C4-2B (cell line): Measurements from ENCODE around the gene P2RY12.

Source experiments
- H3K27ac ChIP-seq: fragments of 450-650 bp; 2 replicates; pipeline ENCODE4 v1.5.1; 2017
- ZFX ChIP-seq: fragments of 450-650 bp; IDR thresholded peaks from 2 replicates; pipeline ENCODE4 v1.6.1; 2017
- TF ChIP-seq, protein P1 (sequence below): fragments of 450-650 bp; conservative IDR thresholded peaks from 2 replicates; pipeline ENCODE4 v1.5.1; 2017; ENCODE audit warnings: mild to moderate bottlenecking

Gene P2RY12

DNA sequence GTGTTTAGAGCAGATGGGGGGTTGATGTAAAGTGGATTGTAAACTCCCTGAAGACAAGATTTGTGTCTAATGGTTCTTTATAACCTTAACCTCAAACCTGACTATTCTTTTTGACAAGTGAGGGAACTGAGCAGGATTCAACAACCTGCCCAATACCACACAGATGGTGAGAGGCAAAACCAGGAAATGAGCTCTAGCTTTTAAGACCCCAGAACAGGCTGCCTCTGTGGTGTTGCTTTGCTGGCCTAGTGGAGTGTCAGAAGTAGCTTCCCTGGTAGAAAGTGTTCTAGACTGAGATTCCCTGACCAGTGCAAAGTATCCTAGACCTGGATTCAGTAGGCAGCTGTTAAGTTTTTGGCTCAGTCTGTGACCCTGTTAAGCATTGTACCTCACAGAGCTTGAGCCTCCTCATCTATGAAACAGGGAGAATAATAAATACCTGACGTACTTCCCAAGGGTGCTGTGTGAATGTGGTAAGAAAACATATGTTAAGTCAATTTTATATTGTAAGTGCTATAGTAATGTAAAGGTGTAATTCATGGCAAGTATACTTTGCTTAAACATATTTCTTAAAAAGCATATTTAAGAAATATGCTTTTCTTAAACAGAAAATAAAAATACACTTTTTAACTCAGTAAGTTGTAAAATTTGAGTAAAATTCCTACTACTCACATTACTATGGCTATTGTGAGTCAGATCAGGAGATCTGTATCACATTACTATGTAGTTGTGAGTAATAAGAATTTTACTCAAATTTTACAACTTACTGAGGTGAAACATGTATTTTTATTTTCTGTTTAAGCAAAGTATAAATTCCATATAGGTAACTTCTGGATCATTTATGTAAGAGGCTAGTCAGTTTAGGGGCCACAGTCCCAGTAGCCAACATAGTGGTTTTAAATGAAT lies 76.7 kb downstream of the P2RY12 start:
- H3K27ac ChIP-seq, result no peak overlapping the region
- no peak for TF ChIP-seq ZFX
- TF ChIP-seq, protein P1, sequence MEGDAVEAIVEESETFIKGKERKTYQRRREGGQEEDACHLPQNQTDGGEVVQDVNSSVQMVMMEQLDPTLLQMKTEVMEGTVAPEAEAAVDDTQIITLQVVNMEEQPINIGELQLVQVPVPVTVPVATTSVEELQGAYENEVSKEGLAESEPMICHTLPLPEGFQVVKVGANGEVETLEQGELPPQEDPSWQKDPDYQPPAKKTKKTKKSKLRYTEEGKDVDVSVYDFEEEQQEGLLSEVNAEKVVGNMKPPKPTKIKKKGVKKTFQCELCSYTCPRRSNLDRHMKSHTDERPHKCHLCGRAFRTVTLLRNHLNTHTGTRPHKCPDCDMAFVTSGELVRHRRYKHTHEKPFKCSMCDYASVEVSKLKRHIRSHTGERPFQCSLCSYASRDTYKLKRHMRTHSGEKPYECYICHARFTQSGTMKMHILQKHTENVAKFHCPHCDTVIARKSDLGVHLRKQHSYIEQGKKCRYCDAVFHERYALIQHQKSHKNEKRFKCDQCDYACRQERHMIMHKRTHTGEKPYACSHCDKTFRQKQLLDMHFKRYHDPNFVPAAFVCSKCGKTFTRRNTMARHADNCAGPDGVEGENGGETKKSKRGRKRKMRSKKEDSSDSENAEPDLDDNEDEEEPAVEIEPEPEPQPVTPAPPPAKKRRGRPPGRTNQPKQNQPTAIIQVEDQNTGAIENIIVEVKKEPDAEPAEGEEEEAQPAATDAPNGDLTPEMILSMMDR, result no peak

DNA sequence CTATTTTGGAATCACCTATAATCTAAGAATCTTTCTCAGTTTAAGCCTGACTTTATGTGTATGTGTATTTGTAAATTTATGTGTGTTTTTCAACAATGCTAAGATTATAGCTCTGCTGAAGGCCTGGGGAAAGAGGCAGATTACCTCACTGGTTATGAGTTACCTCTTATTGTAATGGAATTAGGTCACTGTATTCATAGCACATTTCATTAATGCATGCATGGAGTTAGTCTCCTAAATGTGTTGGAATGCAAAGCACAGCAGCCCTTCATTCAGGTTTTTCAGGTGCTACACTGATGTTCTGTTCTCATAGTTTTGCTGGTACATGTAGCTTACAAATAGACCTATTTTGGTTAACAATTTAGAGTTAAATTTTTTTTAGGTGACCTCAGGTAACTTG lies 77.4 kb downstream of the P2RY12 start:
- TF ChIP-seq, protein P1, result no peak
- no peak for TF ChIP-seq ZFX
- no peak overlapping the region for H3K27ac ChIP-seq

DNA sequence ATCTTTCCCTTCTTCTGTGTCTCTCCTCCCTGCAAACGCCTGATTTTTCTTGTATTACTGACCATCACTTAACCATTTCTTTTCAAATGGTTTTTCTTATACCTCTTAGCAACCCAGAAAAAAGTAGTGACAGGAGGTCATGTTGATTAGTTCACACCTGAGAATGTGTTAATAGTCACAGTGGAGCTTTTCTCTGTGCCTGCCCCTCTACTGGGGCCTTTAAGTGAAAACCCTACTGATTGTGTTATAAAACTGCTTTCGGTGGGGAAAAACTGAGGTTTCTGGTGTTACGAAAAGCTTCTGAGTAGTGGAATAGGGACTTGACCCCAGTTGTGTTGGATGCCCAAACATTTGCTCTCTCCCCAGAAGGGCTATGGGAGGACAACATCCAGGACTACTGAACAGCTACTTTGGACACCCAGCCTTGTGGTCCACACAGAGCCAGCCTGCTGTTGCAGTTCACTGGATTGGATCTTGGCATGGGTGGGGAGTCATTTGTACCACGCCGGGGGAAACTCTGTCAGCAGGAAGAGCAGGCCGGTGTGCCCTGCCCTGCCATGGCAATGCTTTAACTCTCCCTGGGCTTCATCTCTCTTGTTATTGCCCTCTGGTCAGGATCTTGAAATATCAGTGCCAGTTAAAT lies 78.3 kb downstream of the P2RY12 start:
- no peak overlapping the region for H3K27ac ChIP-seq
- TF ChIP-seq ZFX, result no peak
- TF ChIP-seq, protein P1, result no peak

DNA sequence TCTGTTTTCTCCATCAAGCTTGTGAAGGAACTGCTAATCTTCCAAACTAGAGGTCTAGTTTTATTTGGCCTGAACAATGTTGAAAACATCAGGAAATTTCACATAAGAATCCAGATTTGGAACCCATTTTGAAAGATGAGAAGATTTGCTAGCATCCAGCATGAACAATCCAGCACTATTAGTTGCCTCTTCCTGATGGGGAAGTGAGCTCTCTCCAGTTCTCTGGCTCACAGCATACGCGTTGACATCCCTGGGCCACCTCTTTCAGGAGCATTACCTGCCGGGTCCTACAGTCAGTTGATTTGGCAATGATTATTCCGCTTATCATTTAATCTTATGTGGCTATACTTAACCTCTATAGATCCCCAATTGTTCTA lies 78.8 kb downstream of the P2RY12 start:
- no peak for TF ChIP-seq ZFX
- TF ChIP-seq, protein P1, result no peak
- H3K27ac ChIP-seq, result no peak overlapping the region

DNA sequence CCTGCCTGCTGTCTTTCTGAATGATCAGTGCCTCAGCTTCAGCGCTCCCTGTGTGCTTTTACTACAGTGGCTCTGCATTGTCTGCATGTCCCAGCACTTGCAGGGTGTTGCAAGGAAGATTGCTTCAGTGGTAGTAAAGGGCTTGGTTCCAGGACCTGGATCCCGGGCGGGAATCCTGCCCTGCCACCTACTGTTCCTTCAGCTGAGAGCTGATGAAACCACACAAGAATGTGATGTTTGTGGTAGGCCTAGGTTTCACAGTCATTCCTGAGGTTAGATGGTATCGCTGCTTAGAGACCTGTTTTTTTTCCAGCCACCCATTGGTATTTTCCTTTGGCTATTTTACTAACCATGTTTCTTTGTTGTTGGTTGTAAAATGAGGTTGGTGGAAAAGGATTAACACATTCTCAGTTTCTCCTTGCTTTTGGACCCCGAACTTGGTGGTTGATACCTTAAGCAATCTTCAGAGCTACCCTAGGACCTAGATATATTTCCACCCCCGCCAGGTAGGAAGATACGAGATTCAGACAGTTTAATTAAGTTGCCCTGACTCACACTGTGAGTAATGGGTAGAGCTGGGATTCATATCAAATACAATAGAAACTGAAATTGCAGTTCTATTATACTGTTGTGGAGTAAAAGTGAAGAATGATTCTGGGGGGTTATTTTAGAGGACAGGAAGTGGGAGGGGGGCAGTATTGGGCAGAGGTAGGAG lies 79.3 kb downstream of the P2RY12 start:
- TF ChIP-seq ZFX, result no peak
- TF ChIP-seq, protein P1, result peak; percentile 45
- H3K27ac ChIP-seq, result no peak overlapping the region; the same call in 1 of the 2 replicates

DNA sequence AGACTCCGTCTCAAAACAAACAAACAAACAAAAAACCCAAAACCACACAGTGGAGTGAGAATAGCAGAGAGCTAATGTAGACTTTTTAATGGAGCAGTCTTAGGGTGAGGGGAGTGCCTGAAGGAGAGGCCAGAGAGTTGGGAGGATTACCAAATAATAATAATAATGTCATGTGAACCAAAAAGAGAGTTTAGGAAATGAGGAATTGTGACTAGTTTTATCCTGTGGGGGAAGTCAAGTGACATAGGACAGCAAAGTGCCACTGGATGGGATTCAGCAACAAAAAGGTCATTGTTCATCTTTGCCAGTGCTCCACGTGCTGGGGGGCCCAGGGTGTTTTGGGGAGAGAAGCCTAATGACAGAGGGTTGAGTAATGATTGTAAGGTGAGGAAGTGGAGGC lies 80.8 kb downstream of the P2RY12 start:
- TF ChIP-seq, protein P1, result no peak
- no peak for TF ChIP-seq ZFX
- H3K27ac ChIP-seq, result no peak overlapping the region

DNA sequence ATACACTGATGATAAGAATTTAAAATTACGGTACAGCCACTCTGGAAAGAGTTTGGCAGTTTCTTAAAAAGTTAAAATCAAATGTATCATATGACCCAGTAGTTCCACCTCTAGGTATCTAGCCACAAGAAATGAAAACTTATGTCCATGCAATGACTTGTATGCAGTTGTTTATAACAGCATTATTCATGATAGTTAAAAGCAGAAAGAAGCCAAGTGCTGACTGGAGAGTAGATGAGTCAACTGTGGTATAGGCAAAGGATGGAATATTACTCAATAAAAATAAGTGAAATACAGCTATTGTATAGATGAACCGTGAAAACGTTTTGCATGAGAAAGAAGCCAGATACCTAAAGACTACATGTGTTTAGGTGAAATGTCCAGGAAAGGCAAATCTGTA lies 82.8 kb downstream of the P2RY12 start:
- H3K27ac ChIP-seq, result no peak overlapping the region
- TF ChIP-seq, protein P1, result no peak
- TF ChIP-seq ZFX, result no peak
